HG02642 (cell line): Measurements from ENCODE around the gene SMIM12.

Source experiments
- ATAC-seq: cut with Tn5 transposase; IDR thresholded peaks from one replicate; pipeline ENCODE4 v1.9.1; 2021; ENCODE audit warnings: mild to moderate bottlenecking; ENCODE audit not compliant: unreplicated experiment, poor library complexity

SMIM12 gene

GRCh38 chr1:34808051-34808810 lies 51.3 kb downstream of the SMIM12 start:
- ATAC-seq = no peak

- ATAC-seq = no peak
Observed at GRCh38 chr1:34806396-34806795, 53.2 kb downstream of the SMIM12 start.

GRCh38 chr1:34803770-34804169 lies 55.8 kb downstream of the SMIM12 start:
- ATAC-seq = no peak
